HG03342 (cell line): ENCODE results near the gene HSPBAP1.
"Not testable (repeated sequence)": the region's sequence is repeated elsewhere in the genome, so short reads cannot be mapped to it uniquely, and the experiment has no call there.

Experiments
- ATAC-seq: cut with Tn5 transposase; IDR thresholded peaks from one replicate; pipeline ENCODE4 v1.9.1; 2021; ENCODE audit warnings: mild to moderate bottlenecking, moderate library complexity; ENCODE audit not compliant: unreplicated experiment

Gene HSPBAP1

DNA sequence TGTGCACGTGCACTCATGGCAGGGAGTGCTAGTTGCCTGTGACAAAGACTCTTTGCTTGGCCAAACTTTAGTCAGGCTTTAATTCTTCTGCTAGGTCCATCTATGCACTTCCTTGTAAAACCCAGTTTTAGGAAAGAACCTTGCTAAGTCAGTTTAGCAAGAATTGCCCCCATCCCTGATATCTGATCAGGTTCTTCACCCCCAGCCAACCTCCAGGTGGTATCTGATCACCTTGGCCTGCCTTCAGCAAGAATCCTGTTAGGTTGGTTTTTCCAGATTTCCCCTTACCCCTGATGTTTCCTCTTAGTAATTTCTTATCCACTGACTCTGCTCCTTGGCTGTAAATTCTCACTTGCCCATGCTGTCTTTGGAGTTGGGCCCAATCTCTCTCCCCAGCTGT, 8.4 kb downstream of the HSPBAP1 start:
- ATAC-seq: no peak

DNA sequence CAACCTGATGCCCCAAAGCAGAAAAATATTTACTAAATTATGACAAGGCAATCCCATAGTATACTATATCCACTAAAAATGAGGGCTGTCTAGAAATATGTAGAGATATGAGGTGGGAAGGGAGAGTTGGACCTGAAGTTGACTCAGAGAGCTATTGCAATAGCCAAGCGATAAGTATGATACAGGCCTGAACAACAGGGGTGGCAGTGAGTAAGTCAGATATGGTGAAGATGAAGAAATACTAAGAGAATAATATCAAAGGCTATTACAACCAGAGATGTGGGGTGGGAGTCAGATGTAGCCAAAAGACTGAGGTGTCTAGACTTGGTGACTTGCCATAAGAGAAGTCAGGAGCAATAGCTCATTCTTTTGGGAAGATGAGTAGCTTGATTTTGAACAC, 9.2 kb downstream of the HSPBAP1 start:
- ATAC-seq: no peak

DNA sequence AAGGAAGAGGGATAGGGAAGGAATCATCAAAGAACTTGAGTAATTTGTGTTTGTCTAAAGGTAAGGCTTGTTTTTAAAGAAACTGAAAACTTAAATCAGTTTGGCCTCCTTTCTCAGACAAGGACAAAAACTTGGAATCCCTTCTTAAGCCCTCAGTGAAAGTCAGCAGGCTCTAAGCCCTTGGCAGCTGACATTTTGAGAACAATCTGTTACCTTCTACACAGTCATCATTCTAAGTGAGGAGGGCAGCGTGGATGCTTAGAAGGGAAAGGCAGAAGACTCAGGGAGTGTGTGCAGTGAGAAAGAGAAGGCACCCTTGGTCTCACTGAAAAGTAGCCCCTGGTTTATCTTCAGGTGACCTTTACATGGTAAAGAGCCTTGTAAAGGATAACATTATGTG, 10.8 kb downstream of the HSPBAP1 start:
- ATAC-seq: no peak

DNA sequence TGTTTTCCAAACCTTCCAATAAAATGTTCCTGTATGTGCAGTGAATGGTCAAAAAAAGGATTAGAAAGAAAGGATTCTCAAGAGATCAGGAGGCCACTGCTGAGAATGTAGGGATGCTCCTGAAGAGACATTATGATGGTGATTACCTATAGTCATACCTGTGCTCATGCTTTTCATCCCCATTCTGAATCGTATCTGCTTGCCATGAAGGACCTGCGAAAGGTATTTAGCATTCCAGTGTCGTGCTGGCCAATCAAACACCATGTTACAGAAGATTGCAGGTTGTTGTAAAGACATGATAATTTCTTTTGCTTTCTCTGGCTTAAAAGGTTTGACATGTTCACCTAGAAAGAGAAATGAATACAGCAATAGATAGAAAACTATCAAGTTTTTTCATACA, 16.1 kb downstream of the HSPBAP1 start:
- no peak for ATAC-seq

DNA sequence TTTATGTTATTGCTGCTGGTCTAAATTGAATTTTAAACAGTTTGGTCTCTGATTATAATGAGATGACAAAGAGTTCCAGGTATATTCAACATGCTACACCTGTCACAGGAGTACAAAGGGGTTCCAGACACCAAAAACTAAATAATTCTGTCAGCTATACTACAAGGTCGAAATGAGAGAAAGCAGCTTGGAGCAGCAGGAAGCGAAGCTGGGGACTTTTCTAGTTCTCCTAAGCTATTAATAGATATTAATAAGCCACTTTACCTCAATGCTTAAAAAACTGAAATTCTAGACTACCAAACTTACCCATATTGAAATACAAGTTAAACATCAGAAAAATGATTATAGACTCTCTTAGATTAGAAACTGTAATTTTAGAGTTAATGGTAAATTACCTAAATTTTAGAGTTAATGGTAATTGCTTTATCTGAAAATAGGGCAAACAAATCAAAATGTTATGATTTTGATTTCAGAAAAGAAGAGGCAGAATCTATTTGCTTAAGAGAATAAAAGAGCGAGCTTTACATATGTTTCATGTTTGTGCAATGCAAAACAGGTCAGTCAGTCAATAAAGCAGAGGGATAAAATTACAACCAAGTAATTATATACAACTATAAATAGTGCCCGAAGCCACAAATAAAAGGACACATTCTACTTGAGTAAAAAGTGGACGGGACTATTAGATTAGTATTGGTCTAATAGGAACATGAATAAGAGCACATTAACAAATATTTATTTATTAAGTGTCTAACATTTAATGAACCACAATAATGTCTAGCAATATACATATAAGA, 16.8 kb downstream of the HSPBAP1 start:
- ATAC-seq: no peak

DNA sequence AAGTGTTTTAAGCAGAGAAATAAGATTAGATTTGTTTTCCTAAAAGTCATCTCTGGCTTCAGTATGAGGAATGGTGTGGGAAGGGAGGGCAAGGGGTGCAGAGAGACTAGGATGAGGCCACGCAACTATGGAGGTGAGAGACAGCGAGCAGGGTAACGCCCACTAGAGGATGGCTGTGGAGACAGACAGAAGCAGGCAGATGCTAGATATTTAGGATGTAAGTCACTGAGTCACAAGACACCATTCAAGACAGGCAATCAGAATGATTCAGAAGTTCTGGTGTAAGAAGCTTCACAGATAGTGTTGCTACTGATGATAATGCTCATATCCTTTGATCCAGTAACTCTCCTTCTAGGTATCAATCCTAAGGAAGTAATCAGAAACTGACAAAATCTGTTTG, 19.1 kb downstream of the HSPBAP1 start:
- ATAC-seq: no peak

DNA sequence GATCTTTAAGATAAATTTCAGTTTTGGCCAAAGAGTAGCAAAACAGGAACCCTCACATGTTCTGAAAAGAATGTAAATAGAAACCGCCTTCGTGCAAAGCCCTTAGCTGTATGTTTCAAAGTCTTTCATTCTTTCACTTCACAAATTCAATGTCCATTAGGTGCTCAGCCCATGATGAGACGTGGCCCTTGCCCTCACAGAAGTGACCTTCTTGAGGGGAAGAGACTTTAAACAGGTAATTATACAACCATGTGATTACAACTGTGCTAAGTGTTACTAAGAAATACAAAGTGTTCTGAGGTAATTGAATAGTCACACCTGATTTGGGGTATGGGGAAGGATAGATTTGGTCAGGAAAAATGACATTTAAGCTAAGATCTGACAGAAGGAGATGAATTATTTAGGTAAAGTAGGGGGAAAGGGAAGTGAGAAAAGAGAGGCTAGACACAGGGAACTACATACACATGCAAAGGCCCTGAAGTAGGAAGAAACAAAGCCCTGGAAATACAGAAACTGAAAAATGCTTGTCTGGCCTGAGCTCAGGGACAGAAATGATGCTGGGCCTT, 19.6 kb downstream of the HSPBAP1 start:
- ATAC-seq: peak; percentile 61

DNA sequence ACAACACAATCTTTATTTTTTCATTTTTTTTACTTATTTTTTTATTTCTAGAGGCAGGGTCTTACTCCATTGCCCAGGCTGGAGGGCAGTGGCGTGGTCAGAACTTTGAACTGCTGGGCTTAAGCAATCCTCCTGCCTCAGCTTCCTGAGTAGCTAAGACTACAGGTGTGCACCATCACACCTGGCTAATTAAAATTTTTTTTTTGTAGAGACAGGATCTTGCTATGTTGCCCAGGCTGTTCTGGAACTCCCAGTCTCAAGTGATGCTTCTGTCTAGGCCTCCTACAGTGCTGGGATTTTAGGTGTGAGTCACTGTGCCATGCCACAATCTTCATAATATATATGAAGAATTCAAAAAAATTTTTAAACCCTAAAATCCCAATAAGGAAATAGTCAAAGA, 20.8 kb downstream of the HSPBAP1 start:
- no peak for ATAC-seq

DNA sequence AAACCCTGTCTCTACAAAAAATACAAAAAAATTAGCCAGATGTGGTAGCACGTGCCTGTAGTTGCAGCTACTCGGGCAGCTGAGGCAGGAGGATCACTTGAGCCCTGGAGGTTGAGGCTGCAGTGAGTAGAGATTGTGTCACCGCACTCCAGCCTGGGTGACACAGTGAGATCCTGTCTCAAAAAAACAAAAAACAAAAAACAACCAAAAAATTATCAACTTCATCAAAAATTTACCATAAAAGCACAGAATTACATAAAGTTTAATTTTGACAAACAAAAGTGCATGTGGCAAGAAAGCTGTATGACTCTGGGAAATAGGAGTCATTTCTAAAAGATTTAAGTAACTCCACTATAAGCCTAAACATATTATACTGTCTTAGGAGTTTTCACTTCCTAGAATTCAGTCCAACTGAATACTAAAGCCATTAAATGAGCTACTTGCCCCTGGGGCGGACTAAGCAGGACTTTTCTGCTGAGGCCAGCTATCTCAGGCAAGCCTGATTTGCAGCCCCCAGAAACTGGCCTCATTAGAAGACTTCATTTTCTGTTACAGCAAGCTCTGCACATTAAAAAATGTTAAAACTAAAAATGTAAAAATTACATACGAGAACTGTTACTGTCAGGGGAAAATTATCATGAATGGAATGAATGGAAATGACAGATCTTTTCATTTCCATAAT, 23.0 kb downstream of the HSPBAP1 start:
- ATAC-seq: no peak

DNA sequence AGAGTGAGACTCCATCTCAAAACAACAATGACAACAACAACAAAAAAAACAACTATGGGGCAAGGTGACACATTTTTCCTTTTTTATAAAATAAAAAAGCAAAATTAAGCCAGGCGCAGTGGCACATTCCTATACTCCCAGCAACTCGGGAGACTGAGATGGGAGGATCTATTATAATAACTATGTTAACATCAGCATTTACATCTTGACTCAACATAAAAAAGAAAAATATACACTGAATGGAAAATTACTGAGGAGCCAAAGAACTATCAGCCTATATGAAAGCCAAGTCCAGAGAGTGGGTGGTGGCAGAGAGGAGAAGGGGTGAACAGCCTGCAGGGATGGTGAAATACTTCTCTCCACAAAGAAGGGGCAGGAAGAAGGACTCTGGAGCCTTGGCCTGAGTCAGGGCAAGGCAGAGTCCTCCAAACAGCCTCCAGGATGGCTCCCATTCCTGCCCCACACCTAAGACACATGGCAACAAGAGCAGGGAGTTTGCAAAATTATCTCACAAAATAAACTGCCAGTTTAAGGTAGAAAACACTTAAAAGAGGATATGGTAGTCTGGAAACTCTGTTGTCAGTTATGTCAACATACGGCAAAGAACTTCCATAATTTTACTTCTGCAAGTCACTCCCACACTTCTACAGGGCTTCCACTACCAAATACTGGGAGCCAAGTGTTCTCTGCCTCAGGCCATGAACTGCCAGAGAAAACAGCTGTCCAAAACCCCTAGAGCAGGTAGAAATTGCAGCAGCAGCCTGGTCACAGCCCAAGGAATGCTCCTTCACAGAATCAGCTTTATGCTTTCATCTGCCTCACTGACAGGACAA, 25.9 kb downstream of the HSPBAP1 start:
- ATAC-seq: no peak

DNA sequence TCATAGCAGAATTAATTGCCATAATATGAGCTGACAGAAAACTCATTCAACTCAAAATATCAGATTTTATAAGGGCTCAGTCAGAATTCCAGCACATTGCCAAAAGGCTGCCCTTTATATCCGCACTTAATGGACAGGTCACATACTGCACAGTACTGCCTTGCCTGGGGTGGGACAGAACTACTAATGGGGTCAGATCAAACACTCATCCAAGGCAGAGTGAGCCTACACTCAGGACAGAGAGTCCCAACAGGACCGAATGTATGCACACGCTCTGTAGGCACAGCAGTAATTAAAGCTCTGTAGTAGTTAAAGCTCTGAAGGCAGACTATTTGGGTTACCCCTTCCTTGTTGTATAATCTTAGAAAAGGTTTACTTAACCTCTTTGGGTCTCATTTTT, 27.2 kb downstream of the HSPBAP1 start:
- ATAC-seq: no peak

DNA sequence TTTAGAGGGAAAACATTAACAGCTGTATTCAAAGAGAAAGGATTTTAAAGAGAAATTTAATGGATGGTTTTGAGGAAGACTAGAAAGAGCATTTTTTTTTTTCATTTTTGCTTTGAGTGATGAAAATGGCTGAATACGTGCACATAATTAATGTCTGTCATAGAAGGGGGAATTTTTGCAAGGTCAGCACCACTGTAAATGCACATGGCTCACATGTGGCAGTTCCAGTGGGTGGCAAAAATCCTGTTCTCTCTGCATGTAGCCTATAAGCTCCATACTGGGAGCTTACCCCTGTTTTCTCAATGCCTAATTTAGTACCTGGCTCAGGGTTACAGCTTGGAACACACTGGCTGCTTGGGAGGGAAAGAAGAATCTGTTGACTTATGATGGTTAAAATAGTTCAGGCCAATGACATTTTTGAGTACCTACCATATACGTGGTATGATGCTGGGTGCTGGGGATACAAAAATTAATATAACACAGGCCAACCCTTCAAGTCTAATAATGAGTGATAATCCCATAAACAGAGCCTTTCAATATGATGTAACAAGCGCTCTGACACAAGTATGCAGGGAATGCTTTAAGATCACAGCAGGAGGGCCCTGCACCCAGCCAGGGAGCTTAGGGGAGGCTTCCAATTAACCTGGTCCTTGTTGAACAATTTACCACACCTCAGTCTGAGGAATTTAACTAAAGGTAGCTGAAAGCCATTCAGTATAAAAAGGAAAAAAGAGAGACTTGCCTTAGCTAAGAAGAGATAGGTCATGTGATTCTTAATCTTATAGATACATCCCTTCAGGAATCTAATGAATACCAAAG, 33.0 kb downstream of the HSPBAP1 start:
- ATAC-seq: no peak

DNA sequence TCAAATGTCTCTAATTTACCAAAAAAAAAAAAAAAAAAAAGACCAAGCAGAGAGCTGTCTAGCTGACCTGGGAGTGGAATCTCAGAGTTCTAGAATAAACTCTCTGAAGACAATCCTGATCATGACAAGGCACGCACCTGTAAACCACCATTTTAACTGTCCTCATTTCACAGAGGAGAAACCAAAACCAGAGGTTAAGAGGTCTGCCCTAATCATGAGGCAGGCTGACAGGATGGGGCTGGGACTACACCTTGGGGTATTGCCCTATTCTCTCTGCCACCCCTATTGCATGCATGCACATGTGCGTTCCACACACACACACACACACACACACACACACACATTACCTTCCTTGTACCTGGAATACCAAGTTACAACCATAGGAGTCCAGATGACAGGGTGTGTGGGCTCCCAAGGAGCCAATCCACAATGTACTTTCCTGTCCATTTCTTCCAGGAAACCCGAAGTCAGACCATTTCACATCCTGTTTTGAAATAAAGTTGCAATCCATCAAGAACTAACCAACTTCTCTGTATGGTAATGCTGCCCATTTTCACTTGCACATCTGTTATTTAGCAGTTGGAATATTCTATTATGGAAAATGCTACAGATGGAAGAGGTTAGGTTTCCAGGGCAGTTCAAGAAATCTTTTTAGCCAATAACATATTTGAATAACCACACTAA, 34.6 kb downstream of the HSPBAP1 start:
- ATAC-seq: no peak

DNA sequence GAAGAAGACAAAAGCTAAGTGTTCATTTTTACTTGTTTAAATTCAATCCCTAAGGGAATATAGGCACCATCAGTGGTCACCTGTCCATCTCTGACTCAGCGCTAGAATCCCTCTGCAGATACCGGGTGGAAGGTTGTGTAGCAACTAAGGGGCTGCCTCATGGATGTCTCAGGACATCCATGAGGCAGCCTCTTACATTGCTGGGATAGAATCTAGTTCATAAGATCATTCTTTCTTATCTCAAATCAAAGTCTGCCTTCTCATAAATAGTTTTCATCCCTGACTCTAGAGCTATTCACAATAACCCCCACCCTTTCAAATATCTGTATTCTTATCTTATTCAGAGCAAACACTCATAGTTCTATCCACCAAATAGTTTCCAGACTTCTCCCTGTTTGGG, 38.1 kb downstream of the HSPBAP1 start:
- no peak for ATAC-seq

DNA sequence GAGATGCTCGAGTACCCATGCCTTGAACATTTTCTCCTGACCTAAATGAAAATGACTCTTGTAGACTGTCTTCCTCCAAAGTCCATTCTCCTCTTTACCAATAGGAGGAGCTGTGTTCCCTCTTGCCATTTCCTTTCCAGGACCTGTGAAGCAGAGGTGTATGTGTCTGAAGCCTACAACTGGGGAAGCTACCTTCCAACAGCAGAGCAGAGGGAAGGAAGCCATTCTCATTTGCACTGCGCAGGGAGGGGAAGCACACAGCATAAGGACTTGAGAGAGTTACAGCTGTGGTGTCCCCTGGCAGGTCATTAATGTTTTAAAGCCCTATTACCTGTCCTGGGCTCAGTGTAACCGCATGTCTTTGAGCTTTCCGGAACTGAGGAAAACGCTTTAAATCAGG, 38.7 kb downstream of the HSPBAP1 start:
- ATAC-seq: peak; percentile 65

DNA sequence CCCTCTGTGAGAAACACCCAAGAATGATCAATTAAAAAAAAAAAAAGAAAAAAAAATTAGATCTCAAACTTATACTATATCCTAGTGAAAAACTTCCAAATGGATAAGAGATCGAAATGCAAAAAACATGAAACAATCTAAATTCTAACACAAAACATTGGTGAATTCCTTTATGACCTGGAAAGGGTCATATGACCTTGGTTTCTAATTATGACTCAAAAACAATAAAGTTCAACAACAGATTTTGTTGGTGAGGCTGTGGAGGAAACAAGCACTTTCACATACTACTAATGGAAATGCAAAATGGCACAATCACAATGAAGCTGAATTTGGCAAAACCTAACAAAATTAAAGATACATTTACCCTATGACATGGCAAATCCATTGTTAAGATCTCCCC, 45.3 kb downstream of the HSPBAP1 start:
- no peak for ATAC-seq

DNA sequence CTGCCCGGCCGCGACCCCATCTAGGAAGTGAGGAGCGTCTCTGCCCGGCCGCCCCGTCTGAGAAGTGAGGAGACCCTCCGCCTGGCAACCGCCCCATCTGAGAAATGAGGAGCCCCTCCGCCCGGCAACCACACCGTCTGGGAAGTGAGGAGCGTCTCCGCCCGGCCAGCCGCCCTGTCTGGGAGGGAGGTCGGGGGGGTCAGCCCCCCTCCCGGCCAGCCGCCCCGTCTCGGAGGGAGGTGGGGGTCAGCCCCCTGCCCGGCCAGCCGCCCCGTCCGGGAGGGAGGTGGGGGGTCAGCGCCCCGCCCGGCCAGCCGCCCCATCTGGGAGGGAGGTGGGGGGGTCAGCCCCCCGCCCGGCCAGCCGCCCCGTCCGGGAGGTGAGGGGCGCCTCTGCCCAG, 46.3 kb downstream of the HSPBAP1 start:
- ATAC-seq: not testable (repeated sequence)

DNA sequence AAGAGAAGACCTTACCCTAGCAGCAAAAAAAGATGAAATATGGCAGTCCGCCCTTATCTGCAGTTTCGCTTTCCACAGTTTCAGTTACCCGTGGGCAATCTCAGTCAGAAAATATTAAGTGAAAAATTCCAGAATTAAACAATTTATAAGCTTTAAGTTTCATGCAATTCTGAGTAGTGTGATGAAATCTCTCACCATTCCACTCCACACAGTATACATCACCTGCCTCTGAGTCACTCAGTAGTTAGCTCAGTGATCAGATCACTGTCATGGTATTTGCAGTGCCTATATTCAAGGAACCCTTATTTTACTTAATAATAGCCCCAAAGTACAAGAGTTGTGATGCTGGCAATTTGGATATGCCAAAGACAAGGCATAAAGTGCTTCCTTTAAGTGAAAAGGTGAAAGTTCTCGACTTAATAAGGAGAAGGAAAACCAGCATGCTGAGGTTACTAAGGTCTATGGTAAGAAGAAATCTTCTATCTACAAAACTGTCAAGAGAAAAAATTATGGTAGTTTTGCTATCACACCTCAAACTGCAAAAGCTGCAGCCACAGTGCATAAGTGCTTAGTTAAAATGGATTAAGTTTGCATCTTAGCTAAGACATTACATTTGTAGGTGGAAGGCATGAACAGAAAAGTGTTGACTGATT, 48.1 kb downstream of the HSPBAP1 start:
- ATAC-seq: no peak

DNA sequence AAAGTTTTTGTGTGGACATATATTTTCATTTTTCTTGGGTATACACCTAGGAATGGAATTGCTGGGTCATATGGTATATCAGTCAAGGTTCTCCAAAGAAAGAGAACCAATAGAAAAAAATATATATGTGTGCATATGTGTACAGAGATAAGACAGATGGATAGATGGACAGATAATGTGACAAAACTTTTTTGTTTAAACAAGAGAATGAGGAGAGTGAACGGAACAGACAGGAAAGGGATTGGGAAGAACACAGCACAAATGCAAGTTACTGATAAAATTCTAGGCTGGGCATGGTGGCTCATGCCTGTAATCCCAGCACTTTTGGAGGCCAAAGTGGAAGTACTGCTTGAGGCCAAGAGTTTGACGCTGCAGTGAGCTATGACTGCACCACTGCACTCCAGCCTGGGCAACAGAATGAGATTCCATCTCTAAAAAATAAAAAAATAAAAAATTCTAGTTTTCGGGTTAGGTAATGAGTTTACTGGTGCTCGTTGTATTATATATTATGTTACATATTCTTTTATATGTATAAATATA, 50.0 kb downstream of the HSPBAP1 start:
- no peak for ATAC-seq
